ENCODE results near the gene KCNN3.

Gene KCNN3

DNA sequence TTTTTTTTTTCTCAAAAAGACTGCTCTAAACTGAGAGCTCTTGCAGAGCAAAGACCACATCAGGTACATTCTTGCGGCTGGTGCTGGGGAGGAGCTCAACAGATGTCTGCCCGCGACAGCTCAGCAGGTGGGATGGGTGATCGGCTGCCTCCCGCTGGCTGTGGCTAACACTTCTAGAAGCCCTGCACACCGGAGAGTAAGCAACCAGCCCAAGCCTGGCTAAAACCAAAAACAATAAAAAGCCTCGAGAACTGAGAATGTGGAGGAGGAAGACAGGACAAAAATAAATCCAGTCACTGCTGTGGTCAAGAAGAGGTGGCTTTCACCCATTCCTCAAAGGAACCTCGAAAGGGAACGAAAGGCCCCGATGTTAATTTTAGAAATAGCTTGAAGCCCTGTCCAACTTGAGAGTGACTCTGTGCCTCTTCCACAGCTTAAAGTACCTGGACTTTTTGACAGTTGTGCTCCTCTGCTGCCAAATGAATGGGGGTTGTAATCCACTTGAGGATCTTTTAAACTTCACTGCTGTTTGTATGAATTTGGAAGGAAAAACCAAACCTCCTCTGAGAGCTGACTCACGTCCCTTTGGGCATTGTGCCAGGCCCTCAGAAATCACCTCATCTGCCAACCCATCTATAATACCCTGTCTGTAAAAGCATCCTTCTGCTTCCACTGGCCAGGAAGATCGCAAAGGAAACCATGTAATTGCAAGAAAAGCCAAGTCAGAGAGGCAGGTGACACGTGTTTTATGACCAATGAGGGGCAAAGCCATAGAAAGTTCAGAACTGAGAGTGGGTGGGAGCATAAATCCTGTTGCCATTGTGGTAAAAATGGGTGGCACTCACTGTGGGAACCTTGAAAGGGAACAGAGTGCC, 78.6 kb downstream of the KCNN3 start:
- DNase-seq (ENCODE audit: low spot score): no peak

DNA sequence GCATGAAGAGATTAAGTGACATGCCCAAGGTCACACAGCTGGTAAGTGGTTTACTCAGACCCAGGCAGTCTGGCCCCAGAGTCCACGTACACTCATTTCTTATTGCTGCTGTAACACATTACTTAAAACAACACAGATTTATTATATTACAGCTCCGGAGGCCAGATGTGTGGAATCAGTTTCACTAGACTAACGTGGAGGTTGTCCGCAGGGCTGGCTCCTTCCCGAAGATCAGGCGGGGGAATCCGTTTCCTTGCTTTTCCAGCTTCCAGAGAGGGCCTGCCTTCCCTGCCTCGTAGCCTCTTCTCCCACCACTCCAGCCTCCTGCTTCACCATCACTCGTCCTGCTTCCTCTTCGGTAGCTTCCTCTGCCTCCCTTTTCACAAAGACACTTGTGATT, 81.2 kb downstream of the KCNN3 start:
- DNase-seq (ENCODE audit: low spot score): no peak

DNA sequence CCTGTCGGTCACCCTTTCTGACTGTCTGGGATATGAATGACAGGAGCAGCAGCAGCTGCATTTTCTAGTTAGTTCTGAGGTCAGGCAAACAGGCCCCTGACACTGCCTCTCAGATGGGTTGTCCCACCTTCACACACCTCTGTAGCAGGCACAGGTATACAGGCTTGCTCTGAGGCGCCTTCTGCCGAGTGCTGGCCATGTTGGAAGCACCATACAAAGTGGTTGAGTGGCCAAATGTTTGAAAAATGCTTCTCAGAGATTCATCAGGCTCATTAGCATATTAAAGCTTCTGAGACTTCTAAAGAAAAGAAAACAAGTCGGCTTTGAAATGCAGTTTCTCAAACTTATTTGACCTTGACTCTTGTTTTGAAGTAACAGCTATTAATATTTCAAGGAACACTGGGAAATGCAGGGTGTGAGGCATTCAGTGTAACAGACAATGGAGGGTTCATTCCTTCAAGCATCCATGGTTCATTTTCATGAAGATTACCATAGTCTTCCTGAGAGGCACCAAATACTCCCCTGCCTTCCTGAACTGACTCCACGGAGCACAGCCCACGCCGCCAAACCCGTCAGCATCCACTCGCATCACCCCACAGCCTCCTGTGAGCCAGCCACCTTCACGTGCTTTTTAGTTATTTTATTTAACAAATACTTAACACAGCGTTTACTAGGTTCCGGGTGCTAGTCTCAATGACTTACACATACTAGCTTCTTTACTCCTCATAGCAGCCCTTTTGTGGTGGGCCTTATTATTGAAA, 81.8 kb downstream of the KCNN3 start:
- no peak for DNase-seq (ENCODE audit: low spot score)

DNA sequence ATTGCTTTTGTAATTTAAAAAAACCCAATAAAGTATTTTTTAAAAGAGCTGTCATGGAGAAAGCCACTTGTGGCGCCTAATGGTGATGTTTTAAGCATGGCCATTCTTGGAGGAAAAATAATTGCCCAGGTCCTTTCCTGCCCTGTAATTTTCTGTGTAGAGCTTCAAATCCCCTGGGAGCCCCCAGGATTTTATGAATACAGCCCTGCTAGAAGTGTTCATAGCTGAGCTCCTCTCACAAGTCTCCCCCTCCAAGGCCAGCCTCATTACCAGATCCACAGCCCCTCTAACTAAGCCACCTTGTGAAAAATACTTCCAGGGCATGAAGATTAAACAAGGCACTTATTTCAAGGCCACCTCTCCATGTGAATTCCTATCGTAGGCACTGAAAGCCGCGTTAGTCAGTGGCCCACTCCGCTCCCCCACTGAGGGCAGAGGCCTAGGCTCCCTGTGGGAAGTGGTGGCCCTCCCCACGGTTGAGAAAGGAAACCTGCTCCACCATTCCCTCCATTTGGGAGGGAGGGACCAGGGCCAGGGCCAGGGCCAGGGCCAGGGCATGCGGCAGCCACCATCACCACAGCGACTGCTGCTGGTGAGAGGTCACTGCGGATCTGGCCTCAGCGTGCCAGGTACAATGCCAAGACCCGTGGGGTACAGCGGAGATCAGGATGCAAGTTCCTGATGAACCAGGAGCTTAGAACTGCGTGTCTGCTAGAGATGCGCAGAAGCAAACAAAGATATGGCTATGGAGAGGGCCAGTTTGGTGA, 83.1 kb downstream of the KCNN3 start:
- DNase-seq (ENCODE audit: low spot score): no peak

DNA sequence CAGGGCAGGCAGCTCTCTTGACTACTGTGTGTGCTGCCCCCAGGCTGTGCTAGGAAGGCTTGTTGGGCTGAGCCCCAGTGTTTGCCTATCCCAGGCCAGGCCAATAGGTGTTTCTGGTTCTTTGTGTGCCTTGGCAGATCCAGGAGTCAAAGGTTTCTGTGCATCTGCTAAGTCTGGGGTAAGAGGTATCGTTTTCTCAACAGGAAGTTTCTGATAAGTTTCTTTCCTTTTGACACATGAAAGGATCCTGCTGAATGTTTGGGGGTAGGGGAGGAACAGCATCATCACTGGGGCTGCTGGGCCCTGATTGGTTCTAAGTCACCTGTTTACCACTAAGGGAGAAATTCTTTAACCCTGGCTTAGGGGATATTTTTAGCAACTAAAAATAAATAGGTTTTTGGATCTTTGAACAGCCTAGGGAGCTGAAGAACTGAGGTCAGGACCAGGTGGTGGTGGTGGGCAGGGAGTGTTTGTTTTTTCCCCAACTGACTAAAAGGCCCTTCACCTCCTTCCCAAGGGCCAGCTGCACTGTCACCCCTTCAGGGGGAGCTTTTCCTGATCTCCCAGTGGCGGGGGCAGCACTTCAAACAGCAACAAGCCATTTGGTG, 85.1 kb downstream of the KCNN3 start:
- no peak for DNase-seq (ENCODE audit: low spot score)

DNA sequence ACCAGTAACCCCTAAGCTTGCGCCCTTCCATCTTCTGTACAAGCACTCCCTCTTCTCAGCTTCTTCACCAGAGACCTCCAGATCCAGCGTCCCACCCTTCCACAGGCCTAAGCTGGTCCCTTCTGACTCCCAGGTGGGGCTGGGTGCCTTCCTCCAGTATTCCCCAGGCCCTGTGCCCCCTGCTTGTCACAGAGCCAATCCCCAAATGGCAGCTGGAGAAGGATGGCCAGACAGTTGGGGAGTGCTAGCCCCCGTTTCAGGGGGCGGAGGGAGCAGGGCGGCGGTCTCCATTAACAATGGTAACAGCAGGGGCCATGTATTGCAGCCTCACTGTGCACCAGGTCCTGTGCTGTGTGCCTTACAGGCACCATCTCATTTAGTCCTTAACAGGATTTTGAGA, 85.7 kb downstream of the KCNN3 start:
- no peak for DNase-seq (ENCODE audit: low spot score)

DNA sequence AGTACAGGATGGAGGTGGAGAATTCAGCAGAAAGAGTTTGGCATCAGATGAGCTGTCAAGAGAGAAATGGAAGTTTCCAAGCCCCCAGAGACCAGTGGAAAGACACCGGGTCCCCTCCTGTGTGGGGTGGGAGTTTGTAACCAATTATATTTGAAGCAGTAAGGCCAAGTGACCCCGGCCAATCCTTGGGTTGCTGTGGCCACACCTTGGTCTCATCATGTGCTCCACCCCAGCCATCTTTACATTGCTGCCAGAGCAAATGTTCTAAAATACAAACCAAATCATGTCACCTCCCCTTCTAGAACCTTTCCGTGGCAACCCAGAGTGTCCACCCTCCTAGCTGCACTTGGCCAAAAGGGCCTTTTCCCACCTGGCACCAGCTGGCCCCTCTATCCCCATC, 86.1 kb downstream of the KCNN3 start:
- no peak for DNase-seq (ENCODE audit: low spot score)

DNA sequence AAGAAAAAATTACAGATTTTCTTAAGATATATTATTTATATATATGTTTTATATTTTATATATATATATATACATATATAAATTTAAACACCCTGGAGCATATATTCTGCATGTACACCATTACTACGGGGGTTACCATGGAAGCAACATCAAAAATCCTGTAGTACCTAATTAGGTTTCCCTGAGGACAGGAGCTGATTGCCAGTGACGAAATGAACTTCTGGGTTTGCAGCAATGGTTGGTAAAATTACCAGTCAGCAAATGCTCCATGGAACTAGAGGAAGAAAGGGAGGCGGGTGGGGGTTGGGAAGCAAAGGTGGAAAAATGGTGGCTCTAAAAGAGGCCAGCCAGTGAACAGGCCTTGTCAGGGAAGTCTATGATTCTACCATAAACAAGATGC, 89.5 kb downstream of the KCNN3 start:
- DNase-seq (ENCODE audit: low spot score): no peak

DNA sequence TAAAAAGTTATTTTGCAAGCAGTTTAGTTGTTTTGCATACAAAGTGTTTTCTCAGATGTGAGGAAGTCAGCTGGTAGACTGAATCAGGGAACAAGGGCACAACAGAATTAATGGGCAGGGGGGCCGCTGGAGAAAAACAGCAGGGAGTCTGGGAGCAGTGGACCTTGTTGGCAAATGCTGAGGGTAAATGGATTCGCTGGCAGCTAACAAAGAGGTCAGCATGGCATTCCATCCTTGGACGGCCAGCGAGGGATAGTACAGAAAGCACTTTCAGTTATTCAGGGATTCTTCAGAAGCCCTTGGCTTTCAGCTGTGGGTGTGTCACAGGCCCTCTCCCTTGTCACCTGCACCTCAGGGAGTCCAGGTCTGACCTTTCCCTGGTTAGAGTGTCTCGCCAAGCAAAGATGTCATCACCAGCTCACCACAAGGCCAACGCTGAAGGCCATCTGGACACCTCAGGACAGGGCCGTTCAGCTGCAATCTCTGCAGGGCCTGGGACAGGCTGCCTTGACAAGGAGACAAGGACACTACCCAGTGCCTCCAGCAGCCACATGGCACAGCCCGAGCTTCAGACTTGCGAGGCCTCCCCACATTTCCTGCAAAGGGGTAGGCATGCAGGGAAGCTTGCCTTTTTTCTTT, 90.4 kb downstream of the KCNN3 start:
- DNase-seq (ENCODE audit: low spot score): no peak

DNA sequence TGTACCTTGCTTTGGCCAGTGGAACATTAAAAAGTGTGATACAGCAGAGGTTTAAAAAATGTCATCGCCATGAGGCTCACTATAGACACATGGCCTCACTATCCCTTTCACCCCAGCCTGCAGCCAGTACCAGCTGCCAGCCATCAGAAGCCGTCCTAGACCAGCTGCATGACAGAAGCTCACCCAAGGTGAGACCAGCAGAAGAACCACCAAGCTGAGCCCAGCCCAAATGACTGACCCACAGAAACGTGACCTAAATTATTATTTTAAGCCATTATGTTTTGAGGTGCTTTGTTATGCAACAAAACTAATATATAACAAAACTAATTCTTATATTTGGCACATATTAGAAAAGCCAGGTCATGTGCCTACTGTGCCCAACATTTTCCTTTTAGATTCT, 91.1 kb downstream of the KCNN3 start:
- no peak for DNase-seq (ENCODE audit: low spot score)

DNA sequence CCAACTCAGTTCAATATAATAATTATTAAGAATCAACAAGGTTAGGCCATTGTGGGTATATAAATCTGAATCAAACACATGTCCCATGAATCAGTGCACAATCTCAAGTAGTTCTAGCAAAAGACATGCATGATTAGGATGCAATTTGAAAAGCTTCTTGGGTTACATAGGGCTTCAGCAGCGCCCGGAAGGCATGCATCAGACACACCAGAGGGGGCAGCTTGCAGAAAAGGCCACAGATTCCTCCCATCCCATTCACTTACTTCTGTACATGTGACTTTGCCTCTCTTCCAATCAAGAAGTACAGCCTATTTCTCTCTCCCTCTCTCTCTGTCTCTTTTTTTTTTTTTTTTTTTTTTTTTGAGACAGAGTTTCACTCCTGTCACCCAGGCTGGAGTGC, 91.8 kb downstream of the KCNN3 start:
- no peak for DNase-seq (ENCODE audit: low spot score)

DNA sequence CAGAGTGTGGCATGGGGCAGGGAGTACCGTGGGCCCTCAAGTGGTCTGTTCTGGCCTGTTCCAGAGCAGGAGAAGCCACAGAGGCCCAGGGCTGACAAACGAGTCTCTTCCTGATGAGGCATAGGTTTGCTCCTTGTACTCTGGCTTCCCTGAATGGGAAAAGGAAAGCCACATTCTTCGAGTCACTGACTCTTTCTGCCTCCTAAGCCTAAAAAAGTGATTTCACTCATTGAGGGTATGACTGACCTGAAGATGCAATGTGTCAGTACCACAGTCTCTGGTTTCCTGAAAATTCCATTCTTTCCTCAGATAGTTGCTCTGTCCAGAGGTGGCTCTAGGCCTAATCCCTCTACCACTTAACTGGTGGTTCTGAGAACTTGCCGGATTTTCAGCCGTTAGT, 92.3 kb downstream of the KCNN3 start:
- DNase-seq (ENCODE audit: low spot score): no peak

DNA sequence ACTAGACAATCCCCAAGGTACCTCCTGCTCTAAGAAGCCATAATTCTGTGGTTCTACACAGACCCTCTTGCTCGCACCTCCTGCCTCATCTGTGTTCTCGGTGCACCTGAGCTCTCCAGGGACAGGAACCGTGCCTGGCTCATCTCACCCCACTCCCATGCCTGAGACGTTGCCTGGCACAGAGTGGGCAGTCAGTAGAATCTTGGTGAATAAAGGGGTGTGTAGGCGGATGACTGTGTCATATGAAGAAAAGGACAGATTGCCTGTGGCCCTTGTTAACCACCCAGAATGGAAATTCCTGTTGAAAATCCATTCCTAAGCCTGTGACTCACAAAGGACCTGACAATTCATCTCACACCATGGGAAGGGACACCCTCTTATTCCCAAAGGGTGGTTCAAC, 92.9 kb downstream of the KCNN3 start:
- no peak for DNase-seq (ENCODE audit: low spot score)

DNA sequence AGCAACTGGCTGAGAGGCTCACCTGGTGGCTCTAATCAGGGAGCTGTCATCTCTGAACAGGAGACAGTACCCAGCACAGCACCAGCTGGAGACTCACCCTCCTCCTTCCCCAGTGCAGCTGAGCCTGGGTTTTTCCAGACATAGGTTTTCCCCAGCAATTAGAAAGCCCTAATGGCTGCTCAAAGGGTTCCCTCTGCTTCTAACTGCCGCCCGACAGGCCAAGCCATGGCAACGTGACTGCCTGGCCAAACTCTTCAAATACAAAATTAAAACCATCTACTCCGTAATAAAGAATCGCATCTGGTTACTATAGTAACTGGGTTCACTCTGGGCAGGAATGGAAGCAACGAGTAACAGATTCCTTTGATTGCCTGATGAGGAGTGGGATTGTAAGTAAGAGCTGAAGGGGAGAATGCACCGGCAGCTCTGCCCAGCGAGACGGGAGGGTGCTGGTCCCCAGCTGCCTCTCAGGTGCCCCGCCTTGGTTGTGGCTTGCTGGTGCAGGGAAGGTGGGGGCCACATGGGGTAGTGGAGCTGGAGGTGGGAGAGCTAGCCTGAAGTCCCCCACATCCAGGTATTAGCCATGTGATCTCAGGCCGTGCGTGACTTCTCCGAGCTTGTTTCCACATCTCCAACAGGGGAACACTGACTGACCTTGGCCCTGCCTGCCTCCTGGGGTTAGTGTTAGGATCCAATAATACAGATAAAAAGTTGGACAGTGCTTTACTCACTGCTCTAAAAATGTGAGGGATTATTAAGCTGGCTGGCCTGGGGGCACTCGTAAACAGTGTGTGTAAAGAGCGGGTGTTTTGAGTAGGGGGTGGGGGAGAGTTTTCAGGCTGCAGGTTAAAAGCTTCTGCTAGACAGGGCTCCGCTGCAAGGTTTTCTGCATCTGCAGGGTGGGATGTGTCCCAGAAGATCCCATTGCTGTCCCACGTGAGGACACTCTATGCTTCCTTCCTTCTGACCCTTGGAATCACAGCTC, 94.2 kb downstream of the KCNN3 start:
- DNase-seq (ENCODE audit: low spot score): no peak

DNA sequence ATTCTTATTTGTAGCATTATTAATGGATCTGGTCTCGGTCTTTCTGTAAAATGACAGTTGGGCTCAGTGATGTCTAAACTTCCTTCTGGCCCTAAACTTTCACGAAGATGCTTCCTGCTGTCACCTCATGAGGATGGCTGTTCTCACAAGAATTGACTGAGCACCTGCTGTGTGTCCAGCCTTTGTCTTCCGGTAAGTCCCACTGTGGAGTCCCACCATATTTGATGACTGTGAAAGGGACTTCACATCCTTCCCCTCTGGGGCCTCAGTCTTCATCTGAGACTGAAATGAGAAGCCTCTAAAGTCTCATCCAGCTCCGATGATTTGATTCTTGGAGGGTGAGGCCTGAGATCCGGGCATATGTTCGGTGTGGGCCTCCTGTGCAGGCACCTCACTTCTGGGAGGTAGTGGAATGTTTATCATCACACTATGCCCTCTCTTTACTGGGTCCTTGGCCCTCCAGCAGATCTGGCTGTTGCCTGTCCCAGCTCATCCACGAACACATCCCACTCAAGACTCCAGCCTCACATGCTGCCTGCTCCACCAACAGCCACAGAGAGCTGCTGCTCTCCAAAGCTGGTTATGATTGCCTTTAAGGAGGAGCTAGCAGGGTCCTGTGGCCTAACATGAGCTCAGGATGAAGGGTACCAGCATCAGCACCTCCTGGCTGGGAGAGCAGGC, 95.8 kb downstream of the KCNN3 start:
- no peak for DNase-seq (ENCODE audit: low spot score)

DNA sequence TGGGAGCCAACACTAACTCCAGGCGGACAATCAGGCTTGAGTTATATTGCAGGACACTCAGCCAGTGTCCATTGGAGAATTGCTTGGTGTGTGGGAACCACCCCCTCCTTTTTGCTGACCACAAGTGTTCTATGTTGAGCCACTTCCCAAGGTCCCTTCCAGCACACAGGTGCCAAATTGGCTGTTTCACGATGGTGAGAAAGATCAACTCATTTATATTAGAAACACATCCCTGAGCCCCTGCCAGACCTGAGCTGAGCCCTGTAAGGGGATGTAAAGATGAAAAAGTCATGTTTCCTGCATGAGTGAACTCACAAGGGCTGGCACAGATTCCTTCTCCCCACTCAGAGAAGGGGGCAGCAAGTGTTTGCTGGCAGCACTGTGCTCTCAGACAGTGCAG, 96.5 kb downstream of the KCNN3 start:
- DNase-seq (ENCODE audit: low spot score): no peak

DNA sequence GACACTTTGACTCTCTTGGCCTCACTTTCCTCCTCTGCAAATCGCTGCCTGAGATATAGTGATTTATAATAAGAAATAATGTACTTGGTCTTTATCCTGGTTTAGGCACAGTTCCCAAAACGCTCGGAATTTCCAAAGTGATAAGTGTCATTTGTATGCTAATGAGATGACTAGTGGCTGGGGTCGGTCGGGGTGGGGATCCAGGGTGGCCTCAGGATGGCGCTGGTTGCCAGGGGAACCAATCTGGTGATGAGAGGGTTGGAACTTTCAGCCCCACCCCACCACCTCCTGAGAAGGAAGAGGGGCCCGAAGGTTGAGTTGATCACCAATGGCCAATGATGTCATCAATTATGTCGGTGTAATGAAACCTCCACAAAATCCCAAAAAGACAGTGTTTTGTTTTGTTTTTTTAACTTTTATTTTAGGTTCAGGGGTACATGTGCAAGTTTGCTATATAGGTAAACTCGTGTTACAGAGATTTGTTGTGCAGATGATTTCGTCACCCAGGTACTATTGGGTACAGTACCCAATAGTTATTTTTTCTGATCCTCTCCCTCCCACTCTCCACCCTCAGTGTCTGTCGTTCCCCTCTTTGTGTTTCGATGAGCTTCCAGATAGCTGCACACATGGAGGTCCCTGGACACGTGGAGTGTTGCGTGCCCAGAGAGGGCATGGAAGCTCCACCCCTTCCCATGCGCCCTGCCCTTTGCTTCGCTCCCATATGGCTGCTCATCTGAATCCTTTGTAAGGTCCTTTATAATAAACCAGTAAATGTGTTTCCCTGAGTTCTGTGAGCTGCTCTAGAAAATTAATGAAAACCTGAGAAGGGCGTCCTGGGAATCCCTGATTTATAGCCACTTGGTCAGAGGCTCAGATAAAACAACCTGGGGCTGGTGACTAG, 97.2 kb downstream of the KCNN3 start:
- no peak for DNase-seq (ENCODE audit: low spot score)

DNA sequence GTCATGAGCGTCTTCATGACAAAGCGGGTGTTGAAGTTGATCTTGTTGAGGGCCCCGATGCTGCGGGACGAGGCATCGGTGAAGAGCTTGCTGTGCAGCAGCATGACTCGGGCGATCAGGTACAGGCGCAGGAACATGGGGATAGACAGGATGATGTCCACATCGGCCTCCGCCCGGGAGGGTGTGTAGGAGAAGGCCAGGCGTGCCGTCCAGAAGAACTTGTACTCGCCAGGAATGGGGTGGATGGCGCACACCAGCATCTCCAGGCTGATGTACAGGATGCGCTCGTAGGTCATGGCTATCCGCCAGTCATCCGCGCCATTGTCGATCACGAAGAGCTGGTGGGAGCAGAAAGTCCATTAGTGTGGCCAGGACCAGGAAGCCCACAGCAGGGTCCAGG, 98.0 kb downstream of the KCNN3 start:
- DNase-seq (ENCODE audit: low spot score): no peak
